Mesendoderm (in vitro differentiated cells): Measurements from ENCODE around the gene GPSM1.

Experiments
- DNase-seq: peaks from one replicate; pipeline ENCODE4 v3.0.0; 2013
- H2AK5ac ChIP-seq: 2 replicates; pipeline ENCODE4 v1.6.1; 2013; ENCODE audit warnings: low read length, inconsistent platforms
- H2BK120ac ChIP-seq: 2 replicates; pipeline ENCODE4 v1.6.1; 2013; ENCODE audit warnings: low read depth, mild to moderate bottlenecking, low read length, moderate library complexity, mixed read lengths
- H2BK15ac ChIP-seq: replicated peaks from 2 replicates; pipeline ENCODE4 v1.6.1; 2013; ENCODE audit warnings: low read depth, mild to moderate bottlenecking, moderate library complexity
- H2BK5ac ChIP-seq: 2 replicates; pipeline ENCODE4 v1.6.1; 2013; ENCODE audit warnings: low read length, inconsistent platforms
- H3K18ac ChIP-seq: 2 replicates; pipeline ENCODE4 v1.6.1; 2013; ENCODE audit warnings: mild to moderate bottlenecking, low read length, mixed read lengths
- H3K23ac ChIP-seq: one replicate; pipeline ENCODE4 v1.6.1; 2013; ENCODE audit warnings: low read length
- H3K27ac ChIP-seq: 2 replicates; pipeline ENCODE4 v1.5.1; 2013; ENCODE audit warnings: low read depth, mild to moderate bottlenecking, inconsistent platforms, low read length, moderate library complexity
- H3K27me3 ChIP-seq: 2 replicates; pipeline ENCODE4 v1.6.1; 2013; ENCODE audit warnings: low read length, control low read depth, mild to moderate bottlenecking, inconsistent platforms; ENCODE audit not compliant: insufficient read depth, poor library complexity
- H3K36me3 ChIP-seq: 2 replicates; pipeline ENCODE4 v1.6.1; 2013; ENCODE audit warnings: low read length, inconsistent platforms; ENCODE audit not compliant: control insufficient read depth, insufficient read depth
- H3K4ac ChIP-seq: one replicate; pipeline ENCODE4 v1.6.1; 2013; ENCODE audit warnings: low read depth, mild to moderate bottlenecking, low read length, moderate library complexity
- H3K4me1 ChIP-seq: 2 replicates; pipeline ENCODE4 v1.6.1; 2013; ENCODE audit warnings: low read depth, low read length, inconsistent platforms; ENCODE audit not compliant: control insufficient read depth
- H3K4me2 ChIP-seq: 2 replicates; pipeline ENCODE4 v1.6.1; 2013; ENCODE audit warnings: low read length
- H3K4me3 ChIP-seq: 2 replicates; pipeline ENCODE4 v1.5.1; 2013; ENCODE audit warnings: mild to moderate bottlenecking, low read length
- H3K56ac ChIP-seq: one replicate; pipeline ENCODE4 v1.6.1; 2013; ENCODE audit warnings: low read length
- H3K79me1 ChIP-seq: 2 replicates; pipeline ENCODE4 v1.6.1; 2013; ENCODE audit warnings: low read length, inconsistent platforms
- H3K79me2 ChIP-seq: 2 replicates; pipeline ENCODE4 v1.6.1; 2013; ENCODE audit warnings: mild to moderate bottlenecking, low read length; ENCODE audit not compliant: control insufficient read depth, insufficient read depth
- H3K9ac ChIP-seq: 2 replicates; pipeline ENCODE4 v1.6.1; 2013; ENCODE audit warnings: low read length, inconsistent platforms
- H4K5ac ChIP-seq: one replicate; pipeline ENCODE4 v1.6.1; 2013; ENCODE audit warnings: low read length
- H4K8ac ChIP-seq: one replicate; pipeline ENCODE4 v1.6.1; 2013; ENCODE audit warnings: low read depth, mild to moderate bottlenecking, control low read depth, low read length, moderate library complexity
- whole genome bisulfite sequencing: extraction: QIAGEN DNeasy Blood & Tissue Kit; methylation state at CpG from one replicate; pipeline ENCODE4 v1.1.7; 2013; ENCODE audit warnings: low lambda C conversion rate, missing lambda C conversion rate; ENCODE audit not compliant: insufficient coverage; ENCODE audit errors: extremely low coverage; 5-methylcytosine and 5-hydroxymethylcytosine counted together

Gene GPSM1

DNA sequence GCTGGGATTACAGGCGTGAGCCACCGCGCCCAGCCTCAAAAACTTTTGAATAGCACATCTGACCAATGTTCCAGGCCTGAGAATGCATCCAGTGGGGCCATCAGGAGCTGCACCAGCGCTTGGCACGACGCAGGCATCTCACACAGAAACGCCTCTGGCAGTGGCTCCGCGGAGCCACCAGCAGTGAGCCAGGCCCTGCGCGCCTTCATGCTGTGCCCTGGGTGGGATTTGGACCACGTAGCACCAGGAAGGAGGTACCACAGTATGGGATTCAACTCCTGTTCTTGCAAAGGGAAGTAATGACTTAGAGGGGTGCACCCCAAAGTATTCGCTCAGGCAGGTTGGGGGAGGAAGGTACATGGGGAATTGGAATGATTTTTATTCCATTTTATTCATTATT lies 26.5 kb upstream of the GPSM1 start:
- no peak overlapping the region for H4K8ac ChIP-seq
- H3K36me3 ChIP-seq: no peaks in the 10 kb centered on the region
- DNase-seq: no peak
- no peaks in the 10 kb centered on the region for H3K27me3 ChIP-seq
- no peaks in the 10 kb centered on the region for H3K4me1 ChIP-seq
- H3K18ac ChIP-seq: no peak overlapping the region
- no peaks in the 10 kb centered on the region for H3K79me1 ChIP-seq
- H3K4ac ChIP-seq: no peak overlapping the region
- H3K4me3 ChIP-seq: no peak overlapping the region
- H3K79me2 ChIP-seq: no peaks in the 10 kb centered on the region
- H2AK5ac ChIP-seq: no peak overlapping the region
- no peak overlapping the region for H2BK120ac ChIP-seq
- H2BK5ac ChIP-seq: no peak overlapping the region
- no peak overlapping the region for H3K9ac ChIP-seq
- no CpG with 5 or more reads among the region's 13 CpGs for WGBS
- no peak overlapping the region for H3K4me2 ChIP-seq
- H3K56ac ChIP-seq: no peak overlapping the region
- H3K23ac ChIP-seq: no peak overlapping the region
- H3K27ac ChIP-seq: no peak overlapping the region
- no peak overlapping the region for H4K5ac ChIP-seq
- H2BK15ac ChIP-seq: no peak overlapping the region

GRCh38 chr9:136302527-136302926 lies 24.8 kb upstream of the GPSM1 start:
- Histone ChIP-seq H3K36me3 (no peaks in the 10 kb centered on the region), H4K5ac (no peak overlapping the region), H3K4me1 (no peaks in the 10 kb centered on the region), H3K18ac (no peak overlapping the region), H3K4me2 (no peak overlapping the region), H3K79me1 (no peaks in the 10 kb centered on the region), H3K9ac (no peak overlapping the region), H3K27ac (no peak overlapping the region), H3K23ac (no peak overlapping the region), H2BK5ac (no peak overlapping the region), H3K4ac (no peak overlapping the region), H3K4me3 (no peak overlapping the region), H4K8ac (no peak overlapping the region), H3K79me2 (no peaks in the 10 kb centered on the region), H3K56ac (no peak overlapping the region), H2BK120ac (no peak overlapping the region), H2AK5ac (no peak overlapping the region), H3K27me3 (no peaks in the 10 kb centered on the region), H2BK15ac (no peak overlapping the region)
- no peak for DNase-seq
- WGBS: no CpG with 5 or more reads among the region's 12 CpGs

GRCh38 chr9:136303066-136303824 lies 24.1 kb upstream of the GPSM1 start:
- no peaks in the 10 kb centered on the region for H3K4me1 ChIP-seq
- no peak overlapping the region for H2BK5ac ChIP-seq
- H2BK120ac ChIP-seq: no peak overlapping the region
- no peak overlapping the region for H2BK15ac ChIP-seq
- no peaks in the 10 kb centered on the region for H3K79me1 ChIP-seq
- no peak overlapping the region for H3K4me2 ChIP-seq
- no CpG with 5 or more reads among the region's 34 CpGs for WGBS
- no peaks in the 10 kb centered on the region for H3K36me3 ChIP-seq
- H3K23ac ChIP-seq: no peak overlapping the region
- H4K8ac ChIP-seq: no peak overlapping the region
- no peaks in the 10 kb centered on the region for H3K79me2 ChIP-seq
- no peak overlapping the region for H3K4me3 ChIP-seq
- no peak overlapping the region for H3K18ac ChIP-seq
- H3K4ac ChIP-seq: no peak overlapping the region
- H3K27ac ChIP-seq: no peak overlapping the region
- no peak overlapping the region for H3K56ac ChIP-seq
- no peak overlapping the region for H4K5ac ChIP-seq
- no peak for DNase-seq
- no peak overlapping the region for H2AK5ac ChIP-seq
- H3K27me3 ChIP-seq: no peaks in the 10 kb centered on the region
- no peak overlapping the region for H3K9ac ChIP-seq

- H3K27me3 ChIP-seq: no peaks in the 10 kb centered on the region
- DNase-seq: no peak
- H2BK5ac ChIP-seq: no peak within 1 kb of the TSS
Measured at GRCh38 chr9:136303825-136304416, 23.4 kb upstream of the GPSM1 start, which contains the start of gene CCDC187. CCDC187 (minus strand) TSS chr9:136304094; CDS start chr9:136303830, 264 bp downstream.

GRCh38 chr9:136304456-136304855 lies 22.9 kb upstream of the GPSM1 start:
- no peaks in the 10 kb centered on the region for H3K27me3 ChIP-seq
- H3K4me3 ChIP-seq: no peak overlapping the region
- no peaks in the 10 kb centered on the region for H3K79me1 ChIP-seq
- no peak overlapping the region for H4K8ac ChIP-seq
- H3K9ac ChIP-seq: no peak overlapping the region
- no peak overlapping the region for H2BK15ac ChIP-seq
- DNase-seq: no peak
- no peak overlapping the region for H3K56ac ChIP-seq
- WGBS: no CpG with 5 or more reads among the region's 10 CpGs
- H3K18ac ChIP-seq: no peak overlapping the region
- H2BK5ac ChIP-seq: no peak overlapping the region
- H3K4ac ChIP-seq: no peak overlapping the region
- no peak overlapping the region for H3K27ac ChIP-seq
- H3K4me2 ChIP-seq: no peak overlapping the region
- H3K4me1 ChIP-seq: no peaks in the 10 kb centered on the region
- no peak overlapping the region for H2AK5ac ChIP-seq
- no peak overlapping the region for H2BK120ac ChIP-seq
- no peak overlapping the region for H3K23ac ChIP-seq
- no peaks in the 10 kb centered on the region for H3K36me3 ChIP-seq
- H4K5ac ChIP-seq: no peak overlapping the region
- no peaks in the 10 kb centered on the region for H3K79me2 ChIP-seq

More at GRCh38 chr9:136303825-136304416, 23.4 kb upstream of the GPSM1 start, which contains the start of gene CCDC187:
- no peak within 1 kb of the TSS for H4K5ac ChIP-seq
- no peaks in the 10 kb centered on the region for H3K4me1 ChIP-seq
- no peaks in the 10 kb centered on the region for H3K79me1 ChIP-seq
- no peaks in the 10 kb centered on the region for H3K79me2 ChIP-seq
- H2BK15ac ChIP-seq: no peak within 1 kb of the TSS
- H3K18ac ChIP-seq: no peak within 1 kb of the TSS
- H4K8ac ChIP-seq: no peak within 1 kb of the TSS
- H3K4me2 ChIP-seq: no peak within 1 kb of the TSS
- H3K9ac ChIP-seq: no peak within 1 kb of the TSS
- no peak within 1 kb of the TSS for H3K56ac ChIP-seq
- H2AK5ac ChIP-seq: no peak within 1 kb of the TSS
- no peaks in the 10 kb centered on the region for H3K36me3 ChIP-seq
- WGBS: no CpG with 5 or more reads among the region's 22 CpGs
- H3K4ac ChIP-seq: no peak within 1 kb of the TSS
- no peak within 1 kb of the TSS for H3K27ac ChIP-seq
- no peak within 1 kb of the TSS for H2BK120ac ChIP-seq
- no peak within 1 kb of the TSS for H3K23ac ChIP-seq
- H3K4me3 ChIP-seq: no peak within 1 kb of the TSS
